ENCODE data around the gene CAMK2G. TPM values are rescaled to one million over a fixed set of nuclear protein-coding genes. Genes with fewer than 3 reads are reported as not detected.

CAMK2G gene
- polyA plus RNA-seq, 2 of the 4 experiments (the other 2 are of a cell fraction): 22.6 to 25.5 TPM

DNA sequence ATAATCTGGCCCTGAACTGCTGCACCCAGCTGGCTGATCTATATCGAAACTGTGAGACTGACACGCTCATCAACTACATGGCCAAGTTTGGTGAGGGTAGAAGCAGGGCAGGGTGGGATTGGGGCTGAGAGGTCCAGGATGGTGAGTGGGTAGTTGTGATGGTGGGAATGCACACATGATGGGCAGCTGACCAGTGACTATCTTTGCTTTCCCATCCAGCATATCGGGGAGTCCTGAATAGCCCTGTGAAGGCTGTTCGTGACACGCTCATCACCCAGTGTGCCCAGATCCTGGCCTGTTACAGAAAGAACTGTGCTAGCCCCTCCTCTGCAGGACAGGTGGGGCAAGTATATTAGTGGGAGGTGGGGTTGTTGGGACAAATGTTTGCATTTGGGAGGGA, 105.0 kb downstream of the CAMK2G start (continued):
- TF ChIP-seq, protein P1, sequence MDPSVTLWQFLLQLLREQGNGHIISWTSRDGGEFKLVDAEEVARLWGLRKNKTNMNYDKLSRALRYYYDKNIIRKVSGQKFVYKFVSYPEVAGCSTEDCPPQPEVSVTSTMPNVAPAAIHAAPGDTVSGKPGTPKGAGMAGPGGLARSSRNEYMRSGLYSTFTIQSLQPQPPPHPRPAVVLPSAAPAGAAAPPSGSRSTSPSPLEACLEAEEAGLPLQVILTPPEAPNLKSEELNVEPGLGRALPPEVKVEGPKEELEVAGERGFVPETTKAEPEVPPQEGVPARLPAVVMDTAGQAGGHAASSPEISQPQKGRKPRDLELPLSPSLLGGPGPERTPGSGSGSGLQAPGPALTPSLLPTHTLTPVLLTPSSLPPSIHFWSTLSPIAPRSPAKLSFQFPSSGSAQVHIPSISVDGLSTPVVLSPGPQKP (IDR thresholded peaks at IDR 0.05; ENCODE audit: low read depth, low read length): no peak

DNA sequence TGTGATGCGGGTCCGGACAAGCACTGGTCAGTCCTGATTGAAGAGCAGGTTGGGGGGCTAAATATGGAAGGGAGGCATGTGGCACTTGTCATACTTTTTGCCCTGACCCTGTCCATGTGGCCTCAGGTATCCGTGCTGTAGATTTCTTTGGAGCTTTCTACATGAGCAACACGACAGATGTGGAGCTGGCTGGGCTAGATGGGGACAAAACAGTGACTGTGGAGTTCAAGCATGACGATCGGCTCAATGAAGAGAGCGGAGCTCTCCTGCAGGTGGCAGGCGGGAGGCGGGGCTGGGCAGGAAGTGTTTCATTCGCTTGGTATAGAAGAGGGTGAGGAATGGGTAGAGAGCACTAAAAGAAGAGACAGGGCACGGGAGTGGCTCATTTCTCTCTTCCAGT, 105.5 kb downstream of the CAMK2G start:
- ChIA-PET CTCF (interaction anchor here (1.0 to 2.4 kb wide), 3 partner anchors 10 to 28 kb away, joined by 3 to 10 read pairs (median 6); partner anchors contain the start of gene ZSWIM8), POLR2A (interaction anchor here (0.6 kb wide), 1 partner anchor 9 kb away, joined by 9 read pairs; no protein-coding TSS in a partner anchor)
- FAIRE-seq (no peak), ATAC-seq (no peak), DNase-seq (ENCODE audit: low read depth in 1 of 2, low spot score in 1 of 2) (no peak)
- WGBS (ENCODE audit: missing lambda C conversion rate): 94% methylated on average over 11 of the region's 11 CpGs
- Histone ChIP-seq H3K4me2 (no peak overlapping the region), H3K27ac (no peak overlapping the region), H3K4me1 (peaks cover 12% of the 10 kb centered on the region), H3K9me3 (no peaks in the 10 kb centered on the region), H3K4me3 (no peak overlapping the region)
- no peak for TF ChIP-seq FOXS1 (CRISPR knock-in tag; IDR thresholded peaks at IDR 0.05)
- no peak for TF ChIP-seq FOSL2 (IDR thresholded peaks at IDR 0.05)
- no peak for TF ChIP-seq FOSL2 (CRISPR knock-in tag; IDR thresholded peaks at IDR 0.05)
- no peak for TF ChIP-seq KDM1A (IDR thresholded peaks at IDR 0.05; ENCODE audit: low read depth)
- no peak for TF ChIP-seq RAD21 (conservative IDR thresholded peaks at IDR 0.05 in 1 of 2, IDR thresholded peaks at IDR 0.05 in 1 of 2)
- TF ChIP-seq HEYL (CRISPR knock-in tag; IDR thresholded peaks at IDR 0.05): no peak
- TF ChIP-seq NFE2L2 (conservative IDR thresholded peaks at IDR 0.05; ENCODE audit: low read length): no peak

DNA sequence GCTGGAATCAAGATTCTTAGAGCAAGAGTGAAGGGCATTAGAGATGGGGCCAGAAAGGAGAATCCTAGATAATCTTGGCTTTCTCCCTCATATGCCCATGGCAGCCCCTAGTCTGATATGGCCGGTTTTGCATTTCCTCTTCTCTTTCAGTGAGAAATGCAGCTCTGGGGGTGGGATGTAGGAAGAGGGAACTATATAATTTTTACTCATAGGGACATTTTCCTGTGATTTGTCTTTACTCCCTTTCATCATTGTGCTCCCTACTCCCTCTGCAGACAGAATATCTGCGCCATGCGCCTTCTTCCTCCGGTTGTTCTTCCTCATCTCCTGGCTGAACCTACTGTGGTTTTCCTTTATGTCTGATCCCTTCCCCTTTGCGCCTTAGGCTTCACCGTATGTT, 109.3 kb downstream of the CAMK2G start:
- ATAC-seq: no peak
- POLR2A ChIA-PET: interaction anchor here (1.0 to 1.2 kb wide), 2 partner anchors 17 to 35 kb away, joined by 3 read pairs; partner anchors contain the start of gene CHCHD1
- TF ChIP-seq ZNF302 (CRISPR knock-in tag; IDR thresholded peaks at IDR 0.05) (no peak), SMC3 (IDR thresholded peaks at IDR 0.05) (no peak), MAZ (IDR thresholded peaks at IDR 0.05; ENCODE audit: borderline replicate concordance, low read depth, low read length) (no peak), EP300 (IDR thresholded peaks at IDR 0.05) (no peak), CHD2 (IDR thresholded peaks at IDR 0.05; ENCODE audit: low read length, partially characterized antibody) (no peak), KDM5A (IDR thresholded peaks at IDR 0.05) (no peak), HOXA7 (CRISPR knock-in tag; IDR thresholded peaks at IDR 0.05) (no peak), TP53 (CRISPR knock-in tag; IDR thresholded peaks at IDR 0.05) (no peak), HOXB13 (CRISPR knock-in tag; IDR thresholded peaks at IDR 0.05; ENCODE audit: low read depth) (no peak), RCOR1 (IDR thresholded peaks at IDR 0.05; ENCODE audit: low read depth, low read length) (no peak), FOXS1 (CRISPR knock-in tag; IDR thresholded peaks at IDR 0.05) (no peak), NR3C1 (IDR thresholded peaks at IDR 0.05) (no peak), RNF2 (IDR thresholded peaks at IDR 0.05; ENCODE audit: borderline replicate concordance, low read depth) (no peak), HOXB5 (CRISPR knock-in tag; IDR thresholded peaks at IDR 0.05) (no peak)
- TF ChIP-seq, protein P2, sequence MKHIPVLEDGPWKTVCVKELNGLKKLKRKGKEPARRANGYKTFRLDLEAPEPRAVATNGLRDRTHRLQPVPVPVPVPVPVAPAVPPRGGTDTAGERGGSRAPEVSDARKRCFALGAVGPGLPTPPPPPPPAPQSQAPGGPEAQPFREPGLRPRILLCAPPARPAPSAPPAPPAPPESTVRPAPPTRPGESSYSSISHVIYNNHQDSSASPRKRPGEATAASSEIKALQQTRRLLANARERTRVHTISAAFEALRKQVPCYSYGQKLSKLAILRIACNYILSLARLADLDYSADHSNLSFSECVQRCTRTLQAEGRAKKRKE (CRISPR knock-in tag; IDR thresholded peaks at IDR 0.05; ENCODE audit: low read depth): no peak
- TF ChIP-seq, protein P3, sequence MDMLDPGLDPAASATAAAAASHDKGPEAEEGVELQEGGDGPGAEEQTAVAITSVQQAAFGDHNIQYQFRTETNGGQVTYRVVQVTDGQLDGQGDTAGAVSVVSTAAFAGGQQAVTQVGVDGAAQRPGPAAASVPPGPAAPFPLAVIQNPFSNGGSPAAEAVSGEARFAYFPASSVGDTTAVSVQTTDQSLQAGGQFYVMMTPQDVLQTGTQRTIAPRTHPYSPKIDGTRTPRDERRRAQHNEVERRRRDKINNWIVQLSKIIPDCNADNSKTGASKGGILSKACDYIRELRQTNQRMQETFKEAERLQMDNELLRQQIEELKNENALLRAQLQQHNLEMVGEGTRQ (IDR thresholded peaks at IDR 0.05): no peak
- TF ChIP-seq, protein P4, sequence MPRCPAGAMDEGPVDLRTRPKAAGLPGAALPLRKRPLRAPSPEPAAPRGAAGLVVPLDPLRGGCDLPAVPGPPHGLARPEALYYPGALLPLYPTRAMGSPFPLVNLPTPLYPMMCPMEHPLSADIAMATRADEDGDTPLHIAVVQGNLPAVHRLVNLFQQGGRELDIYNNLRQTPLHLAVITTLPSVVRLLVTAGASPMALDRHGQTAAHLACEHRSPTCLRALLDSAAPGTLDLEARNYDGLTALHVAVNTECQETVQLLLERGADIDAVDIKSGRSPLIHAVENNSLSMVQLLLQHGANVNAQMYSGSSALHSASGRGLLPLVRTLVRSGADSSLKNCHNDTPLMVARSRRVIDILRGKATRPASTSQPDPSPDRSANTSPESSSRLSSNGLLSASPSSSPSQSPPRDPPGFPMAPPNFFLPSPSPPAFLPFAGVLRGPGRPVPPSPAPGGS (IDR thresholded peaks at IDR 0.05): no peak
- Histone ChIP-seq H3K4me2 (no peak overlapping the region), H3K4me1 (peaks cover 14% of the 10 kb centered on the region; the same call in 2 of the 3 replicates), H3K4me3 (no peak overlapping the region), H3K9me3 (no peaks in the 10 kb centered on the region), H3K27ac (no peak overlapping the region)
- no peak for FAIRE-seq
- CTCF ChIA-PET: interaction anchor here (0.8 kb wide), 1 partner anchor 9 kb away, joined by 3 read pairs; no protein-coding TSS in a partner anchor
- no peak for DNase-seq (ENCODE audit: low read depth in 1 of 2, low spot score in 1 of 2)
- 95% methylated on average over 6 of the region's 6 CpGs for WGBS (ENCODE audit: missing lambda C conversion rate)
